Stimulated activated CD4-positive, alpha-beta T cell treated with anti-CD3 and anti-CD28 coated beads, Interleukin-2, amount 100 ng/mL, for 4 hours (primary cell): ENCODE data around the gene ZNF677.
"Not testable (repeated sequence)": the region's sequence is repeated elsewhere in the genome, so short reads cannot be mapped to it uniquely, and the experiment has no call there.

Experiments used
- DNase-seq: peaks from one replicate; pipeline ENCODE4 v3.0.0-alpha.2; 2020; ENCODE audit warnings: low read depth

The ZNF677 gene

GRCh38 chr19:53254411-53255341 is at the start of gene ZNF677:
Gene ZNF677, minus strand, starts transcription at chr19:53254873. Its CDS starts 3,323 bp downstream, at chr19:53251550.
- peak; percentile 75 for DNase-seq

DNA sequence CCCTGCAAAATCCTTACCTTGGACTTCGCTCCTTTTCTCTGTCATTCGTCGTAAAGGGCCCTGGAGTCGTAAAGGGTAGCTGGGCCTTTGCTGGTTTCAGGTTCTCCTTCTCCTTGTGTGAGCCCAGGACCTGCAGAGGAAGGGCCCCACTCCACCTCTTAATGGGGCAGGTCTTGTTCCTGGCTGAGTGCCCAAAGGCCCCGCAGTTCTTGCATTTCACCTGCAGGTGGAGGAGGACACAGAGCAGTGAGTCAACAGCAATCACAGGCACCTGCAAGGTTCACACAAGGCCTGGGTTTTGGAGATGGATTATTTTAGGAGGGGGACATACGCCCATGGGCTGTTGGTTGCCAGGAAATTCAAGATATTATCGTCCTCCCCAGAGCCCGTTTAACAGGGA is 46.7 kb upstream of the ZNF677 start:
- not testable (repeated sequence) for DNase-seq

GRCh38 chr19:53294786-53295441 is 40.2 kb upstream of the ZNF677 start:
- DNase-seq: no peak

- DNase-seq: no peak
Measured at GRCh38 chr19:53290758-53291549, 36.3 kb upstream of the ZNF677 start.

DNA sequence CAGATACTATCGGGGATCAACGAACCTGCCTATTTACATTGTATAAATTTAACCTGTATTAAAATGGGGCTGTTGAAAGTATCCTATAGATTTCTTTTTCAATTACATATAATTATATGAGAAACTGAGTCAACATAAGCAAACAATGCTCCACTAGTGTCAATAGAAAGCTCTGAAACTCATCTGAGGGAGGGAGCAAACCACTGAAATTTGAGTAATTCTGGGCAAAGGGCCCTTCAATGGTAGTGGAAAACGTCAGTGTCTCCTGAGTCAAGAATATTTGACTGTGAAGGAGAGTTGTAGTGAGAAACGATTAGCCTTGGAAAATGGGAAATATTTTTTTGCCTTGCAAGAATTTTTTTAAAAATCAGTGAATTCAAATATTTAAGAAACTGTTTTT is 30.4 kb upstream of the ZNF677 start:
- DNase-seq: no peak

DNA sequence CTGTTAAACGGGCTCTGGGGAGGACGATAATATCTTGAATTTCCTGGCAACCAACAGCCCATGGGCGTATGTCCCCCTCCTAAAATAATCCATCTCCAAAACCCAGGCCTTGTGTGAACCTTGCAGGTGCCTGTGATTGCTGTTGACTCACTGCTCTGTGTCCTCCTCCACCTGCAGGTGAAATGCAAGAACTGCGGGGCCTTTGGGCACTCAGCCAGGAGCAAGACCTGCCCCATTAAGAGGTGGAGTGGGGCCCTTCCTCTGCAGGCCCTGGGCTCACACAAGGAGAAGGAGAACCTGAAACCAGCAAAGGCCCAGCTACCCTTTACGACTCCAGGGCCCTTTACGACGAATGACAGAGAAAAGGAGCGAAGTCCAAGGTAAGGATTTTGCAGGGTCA is 27.3 kb upstream of the ZNF677 start:
- DNase-seq: not testable (repeated sequence)

GRCh38 chr19:53275480-53275879 is 20.8 kb upstream of the ZNF677 start:
- no peak for DNase-seq

DNA sequence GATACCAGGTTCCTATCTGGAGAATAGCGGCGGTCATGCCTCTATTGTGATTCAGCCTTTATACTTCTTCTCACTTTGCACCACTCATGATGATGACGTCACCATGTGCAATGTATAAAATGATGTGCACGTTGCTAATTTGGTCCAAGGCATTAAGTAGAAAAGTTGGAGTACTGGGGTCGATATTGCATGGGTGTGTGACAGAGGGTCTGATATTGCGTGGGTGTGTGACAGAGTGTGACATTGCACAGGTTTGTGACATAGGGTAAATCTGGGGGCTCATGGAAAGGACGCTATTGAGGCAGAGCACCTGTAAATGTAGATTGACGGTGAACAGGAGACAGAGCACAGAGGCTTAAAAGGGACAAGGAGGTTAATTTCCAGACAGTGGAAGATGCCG is 17.4 kb upstream of the ZNF677 start:
- DNase-seq: no peak

GRCh38 chr19:53269861-53270260 is 15.2 kb upstream of the ZNF677 start:
- not testable (repeated sequence) for DNase-seq

DNA sequence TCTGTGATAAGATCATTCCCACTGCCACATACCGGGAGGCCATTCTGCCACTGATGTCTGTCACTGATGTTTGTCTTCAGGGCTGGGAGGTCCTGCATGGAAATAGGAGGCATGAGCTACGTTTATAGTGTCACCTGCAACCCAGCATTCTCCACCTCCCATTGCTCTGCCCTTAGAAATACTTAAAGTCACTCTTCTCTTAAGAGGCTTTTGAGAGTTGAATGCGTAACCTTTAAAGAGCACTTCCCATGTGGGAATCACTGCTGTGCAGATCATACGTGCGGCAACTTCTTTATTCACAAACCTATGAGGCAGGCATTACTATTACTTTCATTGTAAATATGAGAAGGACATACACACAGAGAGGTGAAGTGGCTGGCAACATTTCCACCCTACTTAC is 12.9 kb upstream of the ZNF677 start, which contains the start of gene VN1R4:
Gene VN1R4 (minus strand): TSS at position 101 of the 400 bp plus-strand sequence. CDS start 58 bp downstream, at position 43.
- not testable (repeated sequence) for DNase-seq

GRCh38 chr19:53257715-53258342 is 3.2 kb upstream of the ZNF677 start, which contains the start of gene VN1R2:
Gene VN1R2, plus strand, starts transcription at chr19:53258292. Its CDS starts 84 bp downstream, at chr19:53258376.
- DNase-seq: not testable (repeated sequence)

GRCh38 chr19:53246498-53246897 is 8.2 kb downstream of the ZNF677 start:
- DNase-seq: no peak

DNA sequence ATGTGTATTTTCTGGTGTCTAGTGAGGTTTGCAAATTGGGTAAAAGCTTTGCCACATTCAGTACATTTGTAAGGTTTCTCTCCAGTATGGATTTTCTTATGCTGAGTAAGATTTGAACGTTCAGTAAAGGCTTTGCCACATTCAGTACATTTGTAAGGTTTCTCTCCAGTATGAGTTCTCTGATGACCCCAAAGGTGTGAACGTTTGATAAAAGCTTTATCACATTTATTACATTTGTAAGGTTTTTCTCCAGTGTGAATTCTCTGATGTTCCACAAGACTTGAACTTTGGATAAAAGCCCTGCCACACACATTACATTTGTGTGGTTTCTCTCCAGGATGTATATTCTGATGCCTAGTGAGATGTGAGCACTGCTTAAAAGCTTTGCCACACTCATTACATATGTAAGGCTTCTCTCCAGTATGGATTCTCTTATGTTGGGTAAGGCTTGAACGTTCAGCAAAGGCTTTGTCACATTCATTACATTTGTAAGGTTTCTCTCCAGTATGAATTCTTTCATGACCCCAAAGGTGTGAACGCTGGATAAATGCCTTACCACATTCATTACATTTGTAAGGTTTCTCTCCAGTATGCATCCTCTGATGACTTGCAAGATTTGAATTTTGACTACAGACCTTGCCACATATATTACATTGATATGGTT is 17.4 kb downstream of the ZNF677 start:
- DNase-seq: no peak

GRCh38 chr19:53224606-53225005 is 30.1 kb downstream of the ZNF677 start:
- no peak for DNase-seq

GRCh38 chr19:53222716-53223115 is 32.0 kb downstream of the ZNF677 start:
- not testable (repeated sequence) for DNase-seq

GRCh38 chr19:53212703-53213320 is 41.9 kb downstream of the ZNF677 start:
- no peak for DNase-seq

- not testable (repeated sequence) for DNase-seq
Measured at GRCh38 chr19:53211554-53211953, 43.1 kb downstream of the ZNF677 start.

DNA sequence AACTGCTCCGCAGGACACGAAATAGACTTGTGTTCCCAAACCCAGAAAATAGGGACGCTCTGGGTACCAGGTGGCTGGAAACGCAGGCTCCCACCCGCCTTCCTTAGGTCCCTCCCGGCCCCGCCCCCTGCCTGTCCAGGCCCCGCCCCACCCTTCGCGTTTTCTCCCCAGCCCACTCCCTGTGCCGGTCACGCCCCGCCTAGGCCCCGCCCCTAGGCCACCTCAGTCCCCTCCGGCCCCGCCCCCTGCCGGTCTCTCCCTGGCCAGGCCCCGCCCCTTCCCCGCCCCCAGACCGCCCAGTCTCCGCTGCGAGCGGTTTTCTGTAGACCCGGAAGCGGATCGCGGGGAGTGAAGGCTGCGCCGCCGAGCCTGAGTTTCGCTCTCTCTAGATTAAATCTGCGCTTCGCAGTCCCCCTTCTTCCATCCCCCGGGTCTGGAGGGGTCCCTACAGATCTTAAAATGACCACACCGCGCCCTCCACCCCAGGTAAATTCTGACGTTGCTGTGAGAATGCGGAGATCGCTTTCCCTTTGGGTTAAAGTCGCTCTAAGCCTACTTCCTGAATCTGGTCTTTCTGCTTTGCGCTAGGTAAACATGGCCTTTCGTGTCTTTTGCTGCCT is 57.8 kb downstream of the ZNF677 start:
- DNase-seq: peak; percentile 98

GRCh38 chr19:53195265-53195903 is 59.3 kb downstream of the ZNF677 start:
- DNase-seq: peak; percentile 60
